ENCODE measurements around the gene BBOX1.

DNA sequence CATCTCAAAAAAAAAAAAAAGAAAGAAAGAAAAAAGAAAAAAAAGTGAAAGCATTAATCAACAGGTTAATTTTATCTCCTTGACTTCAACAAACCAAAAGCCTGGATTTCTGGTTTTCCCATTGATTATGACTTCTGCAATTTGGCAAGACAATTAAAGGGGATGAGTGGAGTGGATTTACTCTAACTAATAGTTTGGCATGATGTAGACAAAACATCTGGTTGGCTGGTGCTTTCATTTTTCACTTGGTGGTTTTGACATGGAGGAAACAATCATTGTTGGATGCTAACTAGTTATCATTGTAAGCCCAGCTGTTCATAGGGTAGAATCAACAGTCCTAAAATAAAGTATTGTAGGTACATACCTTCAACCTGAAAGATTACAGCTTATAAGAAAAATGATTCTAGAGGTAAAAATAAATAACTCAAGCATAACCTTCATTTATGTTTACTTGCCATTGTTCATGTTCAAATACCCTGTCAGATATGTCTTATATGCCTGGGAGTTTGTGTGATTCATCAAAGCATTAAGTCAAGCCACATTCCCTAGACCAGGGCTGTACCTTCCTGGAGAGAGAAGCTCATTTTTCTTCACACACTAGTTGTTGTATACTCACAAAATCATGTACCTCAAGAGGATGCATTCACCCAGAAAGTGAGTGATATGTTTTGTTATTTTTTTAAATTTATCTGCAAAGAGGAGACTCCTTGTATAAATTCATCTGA lies 31.6 kb upstream of the BBOX1 start:
- TF ChIP-seq, protein P1, sequence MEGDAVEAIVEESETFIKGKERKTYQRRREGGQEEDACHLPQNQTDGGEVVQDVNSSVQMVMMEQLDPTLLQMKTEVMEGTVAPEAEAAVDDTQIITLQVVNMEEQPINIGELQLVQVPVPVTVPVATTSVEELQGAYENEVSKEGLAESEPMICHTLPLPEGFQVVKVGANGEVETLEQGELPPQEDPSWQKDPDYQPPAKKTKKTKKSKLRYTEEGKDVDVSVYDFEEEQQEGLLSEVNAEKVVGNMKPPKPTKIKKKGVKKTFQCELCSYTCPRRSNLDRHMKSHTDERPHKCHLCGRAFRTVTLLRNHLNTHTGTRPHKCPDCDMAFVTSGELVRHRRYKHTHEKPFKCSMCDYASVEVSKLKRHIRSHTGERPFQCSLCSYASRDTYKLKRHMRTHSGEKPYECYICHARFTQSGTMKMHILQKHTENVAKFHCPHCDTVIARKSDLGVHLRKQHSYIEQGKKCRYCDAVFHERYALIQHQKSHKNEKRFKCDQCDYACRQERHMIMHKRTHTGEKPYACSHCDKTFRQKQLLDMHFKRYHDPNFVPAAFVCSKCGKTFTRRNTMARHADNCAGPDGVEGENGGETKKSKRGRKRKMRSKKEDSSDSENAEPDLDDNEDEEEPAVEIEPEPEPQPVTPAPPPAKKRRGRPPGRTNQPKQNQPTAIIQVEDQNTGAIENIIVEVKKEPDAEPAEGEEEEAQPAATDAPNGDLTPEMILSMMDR (IDR thresholded peaks at IDR 0.05): no peak
- no peak for TF ChIP-seq POLR2AphosphoS5 (IDR thresholded peaks at IDR 0.05; ENCODE audit: low read depth, low read length)
- TF ChIP-seq REST (IDR thresholded peaks at IDR 0.05; ENCODE audit: insufficient read depth in 1 of 2, low read depth in 2 of 2, low read length in 1 of 2): no peak
- no peak for TF ChIP-seq TCF7L2 (IDR thresholded peaks at IDR 0.05; ENCODE audit: low read depth, low read length)
